ENCODE data around the gene HYDIN.

Gene HYDIN

DNA sequence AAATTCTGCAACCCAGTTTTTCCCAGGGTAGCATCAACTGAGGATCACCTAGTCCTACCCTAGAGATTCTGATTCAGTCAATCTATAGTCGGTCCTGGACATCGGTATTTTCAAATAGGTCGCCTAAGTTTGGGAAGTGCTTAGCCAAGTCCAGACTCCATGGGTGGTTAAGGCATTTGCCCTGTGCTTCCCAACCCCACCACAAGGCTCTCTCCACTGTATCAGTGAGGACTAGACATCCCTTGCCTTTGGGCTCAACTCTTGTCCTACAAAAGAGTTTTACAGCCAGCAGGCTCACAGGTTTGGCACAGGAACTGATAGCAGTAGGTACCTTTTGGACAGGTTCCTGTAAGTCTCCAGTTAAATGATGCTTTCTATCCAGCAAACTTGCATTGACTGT, 13.8 kb downstream of the HYDIN start:
- TF ChIP-seq CTCF (conservative IDR thresholded peaks at IDR 0.05; ENCODE audit: control insufficient read depth, insufficient read depth, low read depth, low read length): peak; percentile 2
- no peak overlapping the region for H3K4me3 ChIP-seq (ENCODE audit: control insufficient read depth, low read depth, low read length)
- no peak for DNase-seq (ENCODE audit: low read depth)

DNA sequence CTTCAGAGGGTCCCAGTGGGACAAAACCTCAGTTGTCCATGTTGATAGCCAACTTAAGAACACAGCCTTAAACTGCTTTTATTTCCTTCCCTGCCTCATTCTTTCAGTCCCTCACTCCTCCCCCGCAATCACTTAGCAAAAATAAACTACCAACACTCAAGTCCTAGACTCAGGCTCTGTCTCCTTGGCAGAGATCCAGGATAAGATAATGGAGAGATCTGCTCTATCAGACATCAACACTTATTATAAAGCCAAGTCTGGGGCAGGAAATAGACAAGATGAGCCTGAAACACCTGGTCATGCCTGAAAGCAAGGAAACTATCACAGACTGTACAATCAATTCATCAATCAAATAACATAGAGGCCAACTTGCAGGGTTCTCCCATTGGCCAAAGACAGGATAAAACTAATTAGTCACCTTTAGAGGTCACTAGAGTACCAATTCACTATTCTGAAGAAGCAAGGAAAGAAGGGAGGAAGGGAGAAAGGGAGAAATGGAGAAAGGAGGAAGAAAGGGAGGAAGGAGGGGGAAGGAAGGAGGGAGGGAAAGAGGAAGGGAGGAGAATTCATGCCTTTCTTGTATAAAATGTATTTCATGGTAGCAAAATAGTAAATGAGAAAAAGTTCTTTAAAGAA, 15.7 kb downstream of the HYDIN start:
- no peak for TF ChIP-seq CTCF (conservative IDR thresholded peaks at IDR 0.05; ENCODE audit: control insufficient read depth, insufficient read depth, low read depth, low read length)
- no peak overlapping the region for H3K4me3 ChIP-seq (ENCODE audit: control insufficient read depth, low read depth, low read length)
- peak; percentile 0 for DNase-seq (ENCODE audit: low read depth)

DNA sequence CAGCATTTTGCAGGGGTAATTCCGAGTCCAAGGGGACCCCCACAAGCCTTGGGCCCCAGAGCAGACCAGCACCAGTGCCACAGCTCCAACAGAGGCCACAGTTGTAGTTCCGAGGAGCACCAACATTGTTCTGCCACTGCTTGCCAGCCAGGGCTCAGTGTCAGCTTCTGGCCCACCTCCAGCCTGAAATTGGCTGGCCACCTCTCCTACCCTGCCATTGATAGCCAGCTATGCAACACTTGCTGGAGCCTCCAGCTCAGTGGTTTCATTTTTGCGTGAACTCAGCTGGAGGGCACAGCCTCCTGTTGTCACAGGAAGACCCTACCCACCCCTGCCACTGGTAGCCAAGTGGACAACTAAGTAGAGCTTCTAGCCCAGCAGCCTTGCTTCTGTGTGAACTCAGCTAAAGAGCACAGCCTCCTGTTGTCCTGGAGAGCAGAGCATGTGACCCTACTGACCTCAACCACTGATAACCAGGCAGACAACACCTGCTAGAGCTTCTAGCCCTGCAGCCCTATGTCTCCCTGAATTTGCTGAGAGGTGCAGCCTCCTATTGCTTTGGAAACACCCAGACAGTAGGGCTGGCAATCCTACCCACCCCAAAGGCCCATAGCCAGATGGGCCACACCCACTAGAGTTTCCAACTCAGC, 24.9 kb downstream of the HYDIN start:
- DNase-seq (ENCODE audit: low read depth): no peak
- H3K4me3 ChIP-seq (ENCODE audit: control insufficient read depth, low read depth, low read length): no peak overlapping the region
- TF ChIP-seq CTCF (conservative IDR thresholded peaks at IDR 0.05; ENCODE audit: control insufficient read depth, insufficient read depth, low read depth, low read length): no peak

DNA sequence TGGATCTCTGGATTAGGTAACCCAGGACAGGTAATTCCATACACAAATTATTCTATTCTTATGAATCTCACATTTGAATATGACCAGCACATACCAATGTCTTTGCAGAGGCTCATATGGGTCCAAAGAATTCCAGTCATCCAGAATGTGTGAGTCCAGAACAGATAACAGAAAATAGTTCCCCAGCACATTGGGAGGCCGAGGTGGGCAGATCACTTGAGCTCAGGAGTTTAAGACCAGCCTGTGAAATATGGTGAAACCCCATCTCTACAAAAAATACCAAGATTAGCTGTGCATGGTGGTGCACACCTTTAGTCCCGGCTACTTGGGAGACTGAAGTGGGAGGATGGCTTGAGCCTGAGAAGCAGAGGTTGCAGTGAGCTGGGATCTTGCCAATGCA, 26.9 kb downstream of the HYDIN start:
- H3K4me3 ChIP-seq (ENCODE audit: control insufficient read depth, low read depth, low read length): no peak overlapping the region
- no peak for DNase-seq (ENCODE audit: low read depth)
- no peak for TF ChIP-seq CTCF (conservative IDR thresholded peaks at IDR 0.05; ENCODE audit: control insufficient read depth, insufficient read depth, low read depth, low read length)

DNA sequence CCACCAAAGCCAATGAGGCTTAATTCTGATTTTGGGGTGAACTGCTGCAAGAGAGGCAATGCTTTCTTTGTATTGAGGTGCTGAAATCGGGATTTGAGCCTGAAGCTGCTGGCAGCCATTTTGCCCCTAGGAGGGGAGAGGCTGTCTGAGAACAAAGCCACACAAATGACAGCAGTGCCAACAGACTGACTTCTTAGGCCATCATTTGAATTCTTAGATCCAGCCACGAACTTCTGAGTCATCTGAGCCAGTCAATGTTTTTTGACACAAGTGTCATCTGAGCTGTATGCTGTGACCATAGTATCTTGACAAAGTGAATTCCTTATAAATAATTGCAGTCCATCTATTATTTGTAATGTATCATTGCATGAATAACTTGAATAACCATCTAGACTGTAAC, 29.0 kb downstream of the HYDIN start:
- DNase-seq (ENCODE audit: low read depth): no peak
- no peak for TF ChIP-seq CTCF (conservative IDR thresholded peaks at IDR 0.05; ENCODE audit: control insufficient read depth, insufficient read depth, low read depth, low read length)

GRCh38 chr16:71201054-71201453, 29.5 kb downstream of the HYDIN start:
- no peak overlapping the region for H3K4me3 ChIP-seq (ENCODE audit: control insufficient read depth, low read depth, low read length)
- no peak for DNase-seq (ENCODE audit: low read depth)
- no peak for TF ChIP-seq CTCF (conservative IDR thresholded peaks at IDR 0.05; ENCODE audit: control insufficient read depth, insufficient read depth, low read depth, low read length)

More for the DNA sequence above, 29.0 kb downstream of the HYDIN start:
- no peak overlapping the region for H3K4me3 ChIP-seq (ENCODE audit: control insufficient read depth, low read depth, low read length)

All from fibroblast of mammary gland (primary cell).